H7 (cell line): ENCODE data around the gene FCRL6. TPM values are rescaled to one million over a fixed set of nuclear protein-coding genes. Genes with fewer than 3 reads are reported as not detected.

ENCODE experiments used
- DNase-seq: peaks from one replicate; pipeline ENCODE4 v3.0.0; 2012
- H3K27me3 ChIP-seq: 2 replicates; pipeline ENCODE4 v1.6.0; 2011; ENCODE audit warnings: mild to moderate bottlenecking, low read length; ENCODE audit not compliant: control insufficient read depth, insufficient read depth
- H3K36me3 ChIP-seq: replicated peaks from 2 replicates; pipeline ENCODE4 v1.5.1; 2011; ENCODE audit warnings: low read length; ENCODE audit not compliant: control insufficient read depth, insufficient read depth
- H3K4me3 ChIP-seq: 2 replicates; pipeline ENCODE4 v1.5.1; 2011; ENCODE audit warnings: low read depth, mild to moderate bottlenecking, control low read depth, low read length, moderate library complexity; ENCODE audit not compliant: insufficient read depth
- total RNA-seq: library from RNA; depleted of rRNA; stranded (reverse); fragments of >200 nt; shearing (Covaris generic); gene quantifications from 2 replicates; pipeline ENCODE4 v1.2.3, GENCODE V29; 2014; rRNA removed

FCRL6 gene
- total RNA-seq, 1 experiment from 2014 or later = not detected

DNA sequence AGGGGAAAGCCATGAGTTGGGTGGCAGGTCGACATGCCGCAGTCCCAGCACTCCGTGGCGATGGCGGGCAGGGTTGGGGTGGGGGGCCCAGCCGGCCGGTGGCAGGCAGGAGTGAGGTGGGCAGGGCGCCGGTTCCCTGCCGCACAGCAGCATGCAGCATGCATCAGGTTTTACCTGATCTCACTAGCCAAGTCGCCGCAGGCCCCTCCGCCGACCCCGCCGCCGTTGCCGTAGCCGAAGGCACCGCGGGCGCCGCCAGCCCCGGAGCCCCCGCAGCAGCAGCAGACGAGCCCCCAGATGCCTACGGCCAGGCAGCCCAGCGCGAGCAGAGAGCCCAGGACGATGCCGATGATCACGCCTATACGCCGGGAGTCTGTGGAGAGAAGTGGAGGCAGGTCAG is 53.5 kb downstream of the FCRL6 start:
- Histone ChIP-seq H3K27me3 (peaks cover 25% of the 10 kb centered on the region), H3K36me3 (no peaks in the 10 kb centered on the region), H3K4me3 (no peak overlapping the region)
- no peak for DNase-seq

DNA sequence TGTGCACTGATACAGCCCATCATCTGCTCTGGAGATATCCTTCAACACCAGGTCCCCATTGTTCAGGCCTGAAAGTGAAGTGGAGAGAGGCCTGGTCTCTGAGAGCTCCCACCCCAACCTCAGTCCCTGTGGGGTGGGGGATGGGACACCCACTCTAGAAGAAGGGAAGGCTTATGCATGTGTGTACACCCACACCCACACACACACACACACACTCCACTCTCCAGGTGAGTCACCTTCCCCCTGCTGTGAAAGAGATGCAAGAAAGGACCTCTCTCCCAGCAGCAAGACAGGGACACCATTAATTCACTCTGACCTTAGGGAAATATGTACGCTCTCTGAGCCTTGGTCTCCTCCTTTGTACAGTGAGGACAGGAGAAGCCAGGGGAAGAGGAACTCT is 54.4 kb downstream of the FCRL6 start:
- DNase-seq = no peak
- no peak overlapping the region for H3K4me3 ChIP-seq
- H3K36me3 ChIP-seq = no peaks in the 10 kb centered on the region
- H3K27me3 ChIP-seq = peaks cover 26% of the 10 kb centered on the region

GRCh38 chr1:159857889-159858288 is 55.7 kb downstream of the FCRL6 start:
- Histone ChIP-seq H3K27me3 (peaks cover 26% of the 10 kb centered on the region), H3K4me3 (no peak overlapping the region), H3K36me3 (no peaks in the 10 kb centered on the region)
- no peak for DNase-seq

DNA sequence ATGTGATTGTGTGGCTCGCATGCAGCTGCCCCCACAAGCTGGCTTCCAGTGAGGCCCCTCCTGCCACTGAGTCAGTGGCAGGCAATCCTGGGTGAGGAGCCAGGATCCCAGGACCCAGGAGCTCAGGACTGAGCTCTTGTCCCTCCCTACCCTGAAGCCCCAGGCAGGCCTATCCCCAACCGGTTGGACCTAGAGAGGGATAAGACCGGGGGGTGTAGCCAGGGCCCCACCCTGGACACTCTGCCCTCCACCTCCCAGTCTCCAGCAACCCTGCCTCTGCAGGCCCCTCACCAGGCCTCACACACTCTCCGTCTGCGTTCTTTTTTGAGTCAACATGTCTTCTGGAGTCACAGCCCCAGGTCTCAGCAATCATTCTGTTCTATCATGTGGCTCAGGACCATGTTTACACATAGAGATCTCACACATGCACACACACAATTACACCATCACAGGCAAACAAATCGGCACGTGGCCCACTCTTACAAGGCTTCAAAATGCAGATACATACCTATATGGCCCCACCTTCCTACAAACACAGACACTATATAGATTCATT is 57.7 kb downstream of the FCRL6 start:
- DNase-seq = no peak
- no peaks in the 10 kb centered on the region for H3K36me3 ChIP-seq

DNA sequence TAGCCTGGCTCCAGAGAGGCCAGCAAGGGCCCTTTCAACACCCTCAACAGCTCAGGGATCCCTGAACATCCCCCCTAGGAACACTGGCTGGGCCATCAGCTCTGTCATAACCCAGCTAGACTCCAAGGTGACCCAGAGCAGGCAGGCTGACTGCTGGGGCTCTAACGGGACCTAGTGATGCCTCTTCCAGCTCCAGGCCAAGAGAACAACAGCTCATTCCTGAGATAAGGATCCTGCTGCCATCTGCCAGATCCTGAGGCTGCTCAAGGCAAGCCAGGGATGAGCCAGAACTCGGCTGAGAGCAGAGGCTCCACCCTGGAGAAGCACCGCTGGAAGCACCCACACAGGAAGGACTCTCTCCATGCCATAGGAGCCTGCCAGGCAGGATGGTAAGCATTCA is 58.3 kb downstream of the FCRL6 start:
- no peak for DNase-seq
- peaks cover 8% of the 10 kb centered on the region for H3K27me3 ChIP-seq
- no peak overlapping the region for H3K4me3 ChIP-seq
- no peaks in the 10 kb centered on the region for H3K36me3 ChIP-seq

More for the DNA sequence above, 57.7 kb downstream of the FCRL6 start:
- Histone ChIP-seq H3K4me3 (no peak overlapping the region), H3K27me3 (peaks cover 14% of the 10 kb centered on the region)

- Histone ChIP-seq H3K4me3 (no peak overlapping the region), H3K36me3 (no peaks in the 10 kb centered on the region), H3K27me3 (peaks cover 3% of the 10 kb centered on the region)
- no peak for DNase-seq
Measured at GRCh38 chr1:159861218-159861617, 59.1 kb downstream of the FCRL6 start.

DNA sequence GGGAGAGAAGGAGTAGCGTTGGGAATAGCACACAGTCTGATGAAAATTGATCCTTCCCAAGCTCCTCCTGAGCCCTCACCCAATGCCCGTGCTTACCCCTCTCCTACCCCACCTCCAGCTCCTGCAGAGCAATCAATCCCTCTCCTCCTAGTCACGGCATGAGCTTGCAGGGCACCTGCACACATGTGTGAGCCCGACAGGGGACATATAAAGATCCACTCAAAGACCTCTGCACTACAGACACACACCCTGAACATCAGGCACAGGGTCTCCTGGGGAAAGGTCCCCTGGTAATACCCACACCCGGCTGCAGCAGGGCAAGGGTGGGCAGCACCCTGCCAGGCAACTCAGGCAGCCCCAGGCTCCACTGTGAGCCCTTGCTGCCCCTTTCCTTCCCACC is 59.9 kb downstream of the FCRL6 start:
- Histone ChIP-seq H3K4me3 (no peak overlapping the region), H3K36me3 (no peaks in the 10 kb centered on the region), H3K27me3 (peaks cover 3% of the 10 kb centered on the region; the same call in 1 of the 2 replicates)
- DNase-seq = no peak

DNA sequence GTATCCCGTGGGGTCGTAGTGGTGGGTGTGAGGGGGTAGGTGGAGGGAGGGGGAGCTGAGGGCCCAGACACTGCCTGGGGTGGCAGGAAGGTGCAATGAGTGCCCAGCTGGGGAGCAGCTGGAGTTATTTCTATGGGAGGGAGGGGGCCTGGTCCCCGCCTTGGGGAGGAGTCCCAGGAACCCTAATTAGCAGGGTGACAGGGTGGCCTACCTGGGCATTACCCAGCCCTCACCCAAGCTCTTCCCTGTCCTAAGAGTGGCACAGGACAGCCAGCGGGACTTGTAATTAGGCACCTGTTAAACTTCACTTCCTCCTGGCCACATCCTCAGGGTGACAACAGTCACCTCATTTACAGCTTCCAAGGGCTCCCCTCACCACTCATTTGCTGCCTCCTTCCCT is 60.4 kb downstream of the FCRL6 start, which contains the start of gene VSIG8:
VSIG8 (minus strand) TSS at position 101 of the 400 bp plus-strand sequence. CDS start 136 bp downstream, outside the sequence.
- Histone ChIP-seq H3K36me3 (no peaks in the 10 kb centered on the region), H3K27me3 (peaks cover 3% of the 10 kb centered on the region; the same call in 1 of the 2 replicates)
- DNase-seq = no peak

GRCh38 chr1:159864262-159864661 is 62.1 kb downstream of the FCRL6 start:
- H3K27me3 ChIP-seq = peaks cover 3% of the 10 kb centered on the region; the same call in 1 of the 2 replicates
- no peaks in the 10 kb centered on the region for H3K36me3 ChIP-seq
- no peak overlapping the region for H3K4me3 ChIP-seq
- DNase-seq = no peak

More for the DNA sequence above, 60.4 kb downstream of the FCRL6 start, which contains the start of gene VSIG8:
- H3K4me3 ChIP-seq = no peak within 1 kb of the TSS

Other genes with a start within 250 kb of the FCRL6 start
- gene APCS, start 214.5 kb upstream of the FCRL6 start, total RNA-seq = not detected in 2 replicates
- not detected in 2 replicates for gene CRP, start 87.8 kb upstream of the FCRL6 start, total RNA-seq
- gene DUSP23, start 21.4 kb upstream of the FCRL6 start, total RNA-seq = 74.9 and 81.6 TPM in 2 replicates
- gene SLAMF8, start 24.5 kb downstream of the FCRL6 start, total RNA-seq = not detected in 2 replicates
- not detected in 2 replicates for gene VSIG8, start 60.3 kb downstream of the FCRL6 start, total RNA-seq
- 0.17 and 1.6 TPM in 2 replicates for gene CFAP45, start 97.8 kb downstream of the FCRL6 start, total RNA-seq
- 242 and 387 TPM in 2 replicates for gene TAGLN2, start 123.1 kb downstream of the FCRL6 start, total RNA-seq
- gene IGSF9, start 143.3 kb downstream of the FCRL6 start, total RNA-seq = 4.4 and 6.1 TPM in 2 replicates
- not detected in 2 replicates for gene SLAMF9, start 151.9 kb downstream of the FCRL6 start, total RNA-seq
- gene PIGM, start 229.6 kb downstream of the FCRL6 start, total RNA-seq = 2.6 and 3.0 TPM in 2 replicates